Neuronal stem cell (in vitro differentiated cells): ENCODE data around the gene LDB2.

Experiments used
- DNase-seq: peaks from one replicate; pipeline ENCODE4 v3.0.0-alpha.2; 2013; ENCODE audit warnings: low spot score
- H2AFZ ChIP-seq: one replicate; pipeline ENCODE4 v1.6.1; 2013; ENCODE audit warnings: mild to moderate bottlenecking, low read length, inconsistent platforms
- H2AK5ac ChIP-seq: 2 replicates; pipeline ENCODE4 v1.6.1; 2013; ENCODE audit warnings: low read depth, mild to moderate bottlenecking, inconsistent platforms, low read length, moderate library complexity, mixed read lengths
- H2BK120ac ChIP-seq: 2 replicates; pipeline ENCODE4 v1.6.1; 2013; ENCODE audit warnings: low read depth, mild to moderate bottlenecking, inconsistent platforms, low read length, moderate library complexity, mixed read lengths
- H2BK12ac ChIP-seq: one replicate; pipeline ENCODE4 v1.6.1; 2013; ENCODE audit warnings: low read length, inconsistent platforms
- H2BK15ac ChIP-seq: 2 replicates; pipeline ENCODE4 v1.6.1; 2013; ENCODE audit warnings: mild to moderate bottlenecking, low read length, inconsistent platforms, mixed read lengths
- H2BK5ac ChIP-seq: one replicate; pipeline ENCODE4 v1.6.1; 2013; ENCODE audit warnings: inconsistent platforms, mild to moderate bottlenecking, low read length, moderate library complexity
- H3K14ac ChIP-seq: one replicate; pipeline ENCODE4 v1.6.1; 2013; ENCODE audit warnings: low read length, inconsistent platforms
- H3K18ac ChIP-seq: 2 replicates; pipeline ENCODE4 v1.6.1; 2013; ENCODE audit warnings: low read length, inconsistent platforms
- H3K23ac ChIP-seq: 2 replicates; pipeline ENCODE4 v1.6.1; 2013; ENCODE audit warnings: low read depth, mild to moderate bottlenecking, mixed read lengths, low read length, inconsistent platforms; ENCODE audit not compliant: poor library complexity
- H3K27ac ChIP-seq: replicated peaks from 3 replicates; pipeline ENCODE4 v1.5.1; 2013; ENCODE audit warnings: low read length, inconsistent platforms
- H3K27me3 ChIP-seq, 3 experiments: 2 replicates each; pipeline ENCODE4 v1.6.1; 2013; ENCODE audit warnings: low read length in 3 of 3, mild to moderate bottlenecking in 2 of 3, inconsistent platforms in 1 of 3, low read depth in 1 of 3, mixed read lengths in 1 of 3, moderate library complexity in 1 of 3; ENCODE audit not compliant: control insufficient read depth in 3 of 3, insufficient read depth in 3 of 3
- H3K36me3 ChIP-seq, 2 donors: replicated peaks in 1 of 2; 2 replicates each; pipeline ENCODE4 v1.6.1; 2013; ENCODE audit warnings: low read length in 2 of 2; ENCODE audit not compliant: control insufficient read depth in 2 of 2, insufficient read depth in 2 of 2
- H3K4ac ChIP-seq: 2 replicates; pipeline ENCODE4 v1.6.1; 2013; ENCODE audit warnings: inconsistent platforms, mild to moderate bottlenecking, low read length, moderate library complexity
- H3K4me1 ChIP-seq, 2 donors: 1 replicate in 1 of 2; 2 replicates in 1 of 2; pipeline ENCODE4 v1.6.1; 2013; ENCODE audit warnings: low read length in 2 of 2, low read depth in 1 of 2; ENCODE audit not compliant: control insufficient read depth in 2 of 2, insufficient read depth in 1 of 2
- H3K4me2 ChIP-seq: one replicate; pipeline ENCODE4 v1.6.1; 2013; ENCODE audit warnings: mild to moderate bottlenecking, low read length, inconsistent platforms; ENCODE audit not compliant: insufficient read depth, poor library complexity, severe bottlenecking
- H3K4me3 ChIP-seq, 2 donors: 2 replicates each; pipeline ENCODE4 v1.5.1; 2013; ENCODE audit warnings: low read length in 2 of 2, mild to moderate bottlenecking in 2 of 2, inconsistent platforms in 1 of 2, moderate library complexity in 1 of 2
- H3K79me1 ChIP-seq: one replicate; pipeline ENCODE4 v1.6.1; 2013; ENCODE audit warnings: low read depth, mild to moderate bottlenecking, inconsistent platforms, low read length, moderate library complexity
- H3K9ac ChIP-seq: one replicate; pipeline ENCODE4 v1.6.1; 2013; ENCODE audit warnings: mild to moderate bottlenecking, low read depth, low read length, inconsistent platforms; ENCODE audit not compliant: poor library complexity
- H3K9me3 ChIP-seq, 2 donors: replicated peaks in 1 of 2; 2 replicates each; pipeline versions ENCODE3 to v1.6.1; 2013; ENCODE audit warnings: low read length in 2 of 2, mild to moderate bottlenecking in 2 of 2, inconsistent platforms in 1 of 2, low read depth in 1 of 2, mixed read lengths in 1 of 2, moderate library complexity in 1 of 2; ENCODE audit not compliant: control insufficient read depth in 2 of 2, insufficient read depth in 1 of 2
- H4K8ac ChIP-seq: one replicate; pipeline ENCODE4 v1.6.1; 2013; ENCODE audit warnings: low read depth, mild to moderate bottlenecking, inconsistent platforms, low read length, moderate library complexity
- H4K91ac ChIP-seq: one replicate; pipeline ENCODE4 v1.6.1; 2013; ENCODE audit warnings: low read length, low read depth, mild to moderate bottlenecking, inconsistent platforms; ENCODE audit not compliant: poor library complexity
- WGBS, 2 donors: extraction: QIAGEN DNeasy Blood & Tissue Kit; methylation state at CpG; one replicate each; pipeline ENCODE4 v1.1.7; 2013; ENCODE audit warnings: missing lambda C conversion rate in 2 of 2, mixed read lengths in 1 of 2; ENCODE audit not compliant: insufficient read length in 2 of 2, insufficient replicate concordance in 1 of 2; ENCODE audit errors: extremely low coverage in 2 of 2; 5-methylcytosine and 5-hydroxymethylcytosine counted together

The LDB2 gene

DNA sequence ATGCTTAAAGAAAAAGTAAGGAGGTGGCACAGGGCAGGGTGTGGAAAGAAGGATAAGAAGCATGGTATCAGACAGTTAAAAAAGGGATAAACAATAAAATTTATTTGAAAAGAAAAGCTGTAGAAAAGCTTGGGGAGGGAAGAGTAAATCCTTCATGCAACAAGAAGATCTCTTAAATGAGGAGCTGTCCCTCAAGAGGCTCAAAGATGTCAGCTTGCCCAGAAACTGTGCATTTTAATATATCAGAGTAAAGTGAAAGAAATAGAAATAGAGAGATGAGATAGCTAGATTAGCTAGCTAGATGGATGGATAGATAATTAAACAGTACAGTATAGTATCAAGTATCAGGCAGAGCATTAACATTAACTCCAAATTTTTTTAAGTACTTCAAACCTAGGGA, 170.3 kb downstream of the LDB2 start:
- no peaks in the 10 kb centered on the region for H3K36me3 ChIP-seq
- H3K14ac ChIP-seq: no peak overlapping the region
- no peaks in the 10 kb centered on the region for H3K27me3 ChIP-seq
- H2BK120ac ChIP-seq: no peak overlapping the region
- no peaks in the 10 kb centered on the region for H3K79me1 ChIP-seq
- H2BK5ac ChIP-seq: no peak overlapping the region
- H2BK12ac ChIP-seq: no peak overlapping the region
- H4K8ac ChIP-seq: no peak overlapping the region
- H3K18ac ChIP-seq: no peak overlapping the region
- H3K4me2 ChIP-seq: no peak overlapping the region
- H3K4me3 ChIP-seq: no peak overlapping the region
- no peak overlapping the region for H4K91ac ChIP-seq
- H3K4me1 ChIP-seq: peaks cover 4 to 13% of the 10 kb centered on the region in 2 donors
- H3K23ac ChIP-seq: no peak overlapping the region
- peaks cover 0 to 3% of the 10 kb centered on the region in 2 donors for H3K9me3 ChIP-seq
- H3K9ac ChIP-seq: no peak overlapping the region
- no peak for DNase-seq
- no peak overlapping the region for H2BK15ac ChIP-seq
- H2AK5ac ChIP-seq: no peak overlapping the region
- no peak overlapping the region for H3K4ac ChIP-seq
- H3K27ac ChIP-seq: no peak overlapping the region
- H2AFZ ChIP-seq: no peak overlapping the region

DNA sequence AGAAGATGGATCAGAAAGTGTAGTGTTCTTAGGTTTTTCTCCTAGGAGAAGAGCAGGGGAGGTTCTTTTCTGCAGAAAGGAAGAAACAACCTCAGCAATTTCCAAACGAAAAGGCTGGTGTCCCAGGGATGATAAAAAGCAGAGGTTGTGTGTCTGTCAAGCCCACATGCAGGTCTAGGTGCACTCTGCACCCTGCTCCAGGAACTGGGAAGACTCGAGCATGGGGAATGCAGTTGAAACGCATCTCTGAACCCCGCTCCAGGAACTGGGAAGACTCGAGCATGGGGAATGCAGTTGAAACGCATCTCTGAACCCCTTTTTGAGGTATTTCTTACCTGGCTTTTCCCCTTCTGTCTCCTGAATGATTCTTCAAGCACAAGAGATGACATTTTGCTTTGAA, 171.2 kb downstream of the LDB2 start:
- H3K27ac ChIP-seq: no peak overlapping the region
- H2BK15ac ChIP-seq: no peak overlapping the region
- H3K18ac ChIP-seq: no peak overlapping the region
- no peak overlapping the region for H3K4me3 ChIP-seq
- no peak overlapping the region for H4K8ac ChIP-seq
- H3K23ac ChIP-seq: no peak overlapping the region
- H3K9ac ChIP-seq: no peak overlapping the region
- WGBS, 2 donors: no CpG with 5 or more reads among the region's 6 CpGs
- no peaks in the 10 kb centered on the region for H3K27me3 ChIP-seq
- H2BK5ac ChIP-seq: no peak overlapping the region
- H2AK5ac ChIP-seq: no peak overlapping the region
- H2BK12ac ChIP-seq: no peak overlapping the region
- H3K4me1 ChIP-seq: peaks cover 4 to 11% of the 10 kb centered on the region in 2 donors
- no peak overlapping the region for H4K91ac ChIP-seq
- H2BK120ac ChIP-seq: no peak overlapping the region
- no peak overlapping the region for H3K4ac ChIP-seq
- H3K14ac ChIP-seq: no peak overlapping the region
- H2AFZ ChIP-seq: no peak overlapping the region
- H3K36me3 ChIP-seq: no peaks in the 10 kb centered on the region
- no peak overlapping the region for H3K4me2 ChIP-seq
- H3K9me3 ChIP-seq: peaks cover 0 to 3% of the 10 kb centered on the region in 2 donors
- H3K79me1 ChIP-seq: no peaks in the 10 kb centered on the region
- DNase-seq: no peak

DNA sequence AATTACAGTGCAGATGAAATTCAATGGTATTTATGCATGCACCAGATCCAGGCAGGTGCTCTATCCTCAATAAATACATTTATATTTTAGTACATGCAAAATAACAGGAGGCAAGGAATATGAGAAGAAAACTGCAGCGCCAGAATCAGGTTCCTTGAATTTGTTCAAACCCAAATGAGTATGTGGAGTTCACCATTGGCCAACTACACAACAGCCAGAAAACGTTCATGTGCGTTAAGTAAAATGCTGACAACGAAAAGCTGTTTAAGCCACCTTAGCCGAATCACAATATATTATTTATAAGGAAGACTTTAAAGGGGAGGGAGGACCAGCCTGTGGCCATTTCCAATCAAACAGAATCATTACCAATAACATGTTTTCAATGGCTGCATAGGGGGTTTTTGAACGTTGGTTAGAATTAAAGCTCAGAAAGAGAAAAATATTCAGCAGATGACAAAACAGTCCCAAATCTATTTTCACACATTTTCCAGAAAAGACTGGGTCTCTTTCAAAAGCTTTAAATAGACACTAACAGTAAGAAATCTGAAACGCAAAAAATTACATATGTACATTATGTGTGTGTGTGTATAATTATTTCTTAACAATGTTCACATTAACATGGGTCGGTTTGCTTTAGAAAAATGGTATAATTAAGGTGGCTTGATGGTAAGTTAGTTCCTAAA, 171.9 kb downstream of the LDB2 start:
- H2BK15ac ChIP-seq: no peak overlapping the region
- no peak for DNase-seq
- no peak overlapping the region for H2BK12ac ChIP-seq
- no peak overlapping the region for H2AFZ ChIP-seq
- peaks cover 3 to 11% of the 10 kb centered on the region in 2 donors for H3K4me1 ChIP-seq
- no peak overlapping the region for H3K27ac ChIP-seq
- peaks cover 0 to 3% of the 10 kb centered on the region in 2 donors for H3K9me3 ChIP-seq
- H2BK120ac ChIP-seq: no peak overlapping the region
- no peak overlapping the region for H3K9ac ChIP-seq
- no peak overlapping the region for H3K4ac ChIP-seq
- no peak overlapping the region for H2AK5ac ChIP-seq
- no CpG with 5 or more reads among the region's 8 CpGs for WGBS, 2 donors
- H3K23ac ChIP-seq: no peak overlapping the region
- H3K4me2 ChIP-seq: no peak overlapping the region
- H3K79me1 ChIP-seq: no peaks in the 10 kb centered on the region
- no peak overlapping the region for H2BK5ac ChIP-seq
- H3K14ac ChIP-seq: no peak overlapping the region
- H4K91ac ChIP-seq: no peak overlapping the region
- no peaks in the 10 kb centered on the region for H3K36me3 ChIP-seq
- no peak overlapping the region for H4K8ac ChIP-seq
- no peak overlapping the region for H3K4me3 ChIP-seq
- H3K18ac ChIP-seq: no peak overlapping the region
- H3K27me3 ChIP-seq: no peaks in the 10 kb centered on the region

DNA sequence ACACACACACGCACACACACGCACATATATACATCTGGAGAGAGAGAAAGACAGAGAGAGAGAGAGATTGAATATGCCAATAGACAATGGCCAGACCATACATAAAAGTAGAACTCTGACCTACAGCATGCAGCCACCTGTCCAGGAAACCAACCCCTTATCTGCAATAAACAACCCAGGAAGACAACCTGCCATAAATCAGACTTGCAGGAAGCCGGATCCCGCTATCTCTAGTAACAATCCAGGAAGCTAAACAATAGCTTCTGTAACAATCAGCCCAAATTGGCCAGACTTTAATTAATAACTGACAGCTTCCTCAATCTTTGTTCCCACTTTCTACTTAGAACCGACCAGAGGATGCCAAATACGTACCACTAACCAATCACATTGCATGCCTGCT, 173.2 kb downstream of the LDB2 start:
- H3K9me3 ChIP-seq: no peaks in the 10 kb centered on the region
- no peak overlapping the region for H2AK5ac ChIP-seq
- H3K9ac ChIP-seq: no peak overlapping the region
- no peak overlapping the region for H2AFZ ChIP-seq
- no peak overlapping the region for H3K14ac ChIP-seq
- H2BK15ac ChIP-seq: no peak overlapping the region
- peaks cover 2 to 11% of the 10 kb centered on the region in 2 donors for H3K4me1 ChIP-seq
- no peak overlapping the region for H4K8ac ChIP-seq
- H2BK120ac ChIP-seq: no peak overlapping the region
- no peaks in the 10 kb centered on the region for H3K36me3 ChIP-seq
- no peak overlapping the region for H3K27ac ChIP-seq
- H3K4me2 ChIP-seq: no peak overlapping the region
- no peak overlapping the region for H3K23ac ChIP-seq
- H3K4me3 ChIP-seq: no peak overlapping the region
- DNase-seq: no peak
- no peaks in the 10 kb centered on the region for H3K79me1 ChIP-seq
- H3K18ac ChIP-seq: no peak overlapping the region
- no peak overlapping the region for H3K4ac ChIP-seq
- H2BK12ac ChIP-seq: no peak overlapping the region
- H2BK5ac ChIP-seq: no peak overlapping the region
- H4K91ac ChIP-seq: no peak overlapping the region
- WGBS, 2 donors: no CpG with 5 or more reads among the region's 6 CpGs
- H3K27me3 ChIP-seq: no peaks in the 10 kb centered on the region
